Uterus (tissue), 2 donors: ENCODE data around the gene PLEKHG2.
"Not testable (repeated sequence)": the region's sequence is repeated elsewhere in the genome, so short reads cannot be mapped to it uniquely, and the experiment has no call there.

Experiments used
- CTCF ChIP-seq, 4 experiments: fragments of 200-600 bp in 2 of 4; fragments of 450-650 bp in 2 of 4; sonication (generic) in 2 of 4; IDR thresholded peaks; one replicate each; pipeline ENCODE4 v1.5.1; 2016 to 2019; ENCODE audit warnings: antibody characterized with exemption in 4 of 4, mild to moderate bottlenecking in 2 of 4, moderate library complexity in 1 of 4
- POLR2A ChIP-seq, 2 donors: fragments of 450-650 bp; IDR thresholded peaks; one replicate each; pipeline ENCODE4 v1.6.1; 2016; ENCODE audit warnings: antibody characterized with exemption in 2 of 2, mild to moderate bottlenecking in 1 of 2, moderate library complexity in 1 of 2

- not testable (repeated sequence) for TF ChIP-seq POLR2A, CTCF (IDR thresholded peaks at IDR 0.05)
Measured at GRCh38 chr19:39451257-39451656, 38.8 kb downstream of the PLEKHG2 start.
